Breast epithelium (tissue), 3 donors: Measurements from ENCODE around the gene SMIM1.

Experiments
- POLR2A ChIP-seq: fragments of 450-650 bp; IDR thresholded peaks from one replicate; pipeline ENCODE4 v1.6.1; 2016; ENCODE audit warnings: antibody characterized with exemption, mild to moderate bottlenecking, moderate library complexity
- TF ChIP-seq, protein P1 (sequence below), 3 donors: fragments of 450-650 bp; IDR thresholded peaks; one replicate each; pipeline ENCODE4 v1.5.1; 2016 to 2017; ENCODE audit warnings: antibody characterized with exemption in 3 of 3, mild to moderate bottlenecking in 3 of 3, moderate library complexity in 3 of 3

DNA sequence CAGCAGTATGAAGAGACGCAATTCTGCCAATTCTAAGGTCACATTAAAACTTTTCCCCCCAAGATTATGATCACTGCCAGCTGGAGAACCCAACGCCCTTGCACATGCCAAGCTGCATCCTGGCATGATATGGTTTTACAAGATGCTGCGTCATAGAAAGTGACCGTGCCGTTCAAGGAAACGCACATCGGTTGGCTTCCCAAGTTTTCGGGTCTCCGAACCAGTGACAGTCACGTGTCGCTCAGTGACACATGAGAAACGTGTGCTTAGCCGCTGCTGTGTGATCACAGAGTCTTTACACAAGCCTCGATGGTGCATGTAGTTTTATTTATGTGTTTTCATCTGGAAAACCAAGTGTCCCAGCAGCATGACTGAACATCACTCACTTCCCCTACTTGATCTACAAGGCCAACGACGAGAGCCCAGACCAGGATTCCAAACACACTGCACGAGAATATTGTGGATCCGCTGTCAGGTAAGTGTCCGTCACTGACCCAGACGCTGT is 7.4 kb downstream of the SMIM1 start:
- TF ChIP-seq, protein P1, sequence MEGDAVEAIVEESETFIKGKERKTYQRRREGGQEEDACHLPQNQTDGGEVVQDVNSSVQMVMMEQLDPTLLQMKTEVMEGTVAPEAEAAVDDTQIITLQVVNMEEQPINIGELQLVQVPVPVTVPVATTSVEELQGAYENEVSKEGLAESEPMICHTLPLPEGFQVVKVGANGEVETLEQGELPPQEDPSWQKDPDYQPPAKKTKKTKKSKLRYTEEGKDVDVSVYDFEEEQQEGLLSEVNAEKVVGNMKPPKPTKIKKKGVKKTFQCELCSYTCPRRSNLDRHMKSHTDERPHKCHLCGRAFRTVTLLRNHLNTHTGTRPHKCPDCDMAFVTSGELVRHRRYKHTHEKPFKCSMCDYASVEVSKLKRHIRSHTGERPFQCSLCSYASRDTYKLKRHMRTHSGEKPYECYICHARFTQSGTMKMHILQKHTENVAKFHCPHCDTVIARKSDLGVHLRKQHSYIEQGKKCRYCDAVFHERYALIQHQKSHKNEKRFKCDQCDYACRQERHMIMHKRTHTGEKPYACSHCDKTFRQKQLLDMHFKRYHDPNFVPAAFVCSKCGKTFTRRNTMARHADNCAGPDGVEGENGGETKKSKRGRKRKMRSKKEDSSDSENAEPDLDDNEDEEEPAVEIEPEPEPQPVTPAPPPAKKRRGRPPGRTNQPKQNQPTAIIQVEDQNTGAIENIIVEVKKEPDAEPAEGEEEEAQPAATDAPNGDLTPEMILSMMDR (IDR thresholded peaks at IDR 0.05) = no peak
- TF ChIP-seq POLR2A = no peak
